Astrocyte (in vitro differentiated cells and primary cell): ENCODE measurements around the gene USO1. TPM values are rescaled to one million over a fixed set of nuclear protein-coding genes. Genes with fewer than 3 reads are reported as not detected.

ENCODE experiments used
- DNase-seq: peaks from one replicate; pipeline ENCODE4 v3.0.0-alpha.2; 2010; ENCODE audit warnings: low read depth
- FAIRE-seq: peaks from 2 replicates; lab custom pipeline; 2011; peaks lifted over from hg19 to GRCh38; lab: Jason Lieb, UNC
- H2AFZ ChIP-seq: 2 replicates; pipeline ENCODE4 v1.6.0; 2012; ENCODE audit warnings: low read depth, low read length, inconsistent platforms
- H3K27ac ChIP-seq: 2 replicates; pipeline ENCODE4 v1.5.1; 2011; ENCODE audit warnings: low read depth, low read length, inconsistent platforms
- H3K27me3 ChIP-seq: 2 replicates; pipeline ENCODE4 v1.6.0; 2011; ENCODE audit warnings: low read length, inconsistent platforms; ENCODE audit not compliant: insufficient read depth
- H3K36me3 ChIP-seq: 2 replicates; pipeline ENCODE4 v1.5.1; 2011; ENCODE audit warnings: low read length, inconsistent platforms; ENCODE audit not compliant: insufficient read depth
- H3K4me1 ChIP-seq: 2 replicates; pipeline ENCODE4 v1.5.1; 2011; ENCODE audit warnings: low read length, inconsistent platforms; ENCODE audit not compliant: insufficient read depth
- H3K4me2 ChIP-seq: 2 replicates; pipeline ENCODE4 v1.6.0; 2012; ENCODE audit warnings: low read length, inconsistent platforms
- H3K4me3 ChIP-seq: 2 replicates; pipeline ENCODE4 v1.5.1; 2011; ENCODE audit warnings: low read depth, mild to moderate bottlenecking, low read length, inconsistent platforms; ENCODE audit not compliant: insufficient read depth
- H3K79me2 ChIP-seq: 2 replicates; pipeline ENCODE4 v1.6.0; 2012; ENCODE audit warnings: mild to moderate bottlenecking, low read length, inconsistent platforms; ENCODE audit not compliant: insufficient read depth
- H3K9ac ChIP-seq: 2 replicates; pipeline ENCODE4 v1.6.0; 2012; ENCODE audit warnings: mild to moderate bottlenecking, low read length, inconsistent platforms
- H3K9me3 ChIP-seq: 2 replicates; pipeline ENCODE4 v1.5.1; 2012; ENCODE audit warnings: low read depth, mild to moderate bottlenecking, low read length, inconsistent platforms; ENCODE audit not compliant: insufficient read depth
- H4K20me1 ChIP-seq: 2 replicates; pipeline ENCODE4 v1.6.0; 2012; ENCODE audit warnings: low read length, inconsistent platforms; ENCODE audit not compliant: insufficient read depth
- H3K27ac Mint-ChIP-seq: one replicate; pipeline ENCODE4 v1.8.0; 2021; ENCODE audit warnings: mild to moderate bottlenecking, mixed read lengths; ENCODE audit not compliant: unreplicated experiment
- H3K27me3 Mint-ChIP-seq: one replicate; pipeline ENCODE4 v1.8.0; 2021; ENCODE audit warnings: low read depth, mixed read lengths; ENCODE audit not compliant: unreplicated experiment
- H3K36me3 Mint-ChIP-seq: one replicate; pipeline ENCODE4 v1.8.0; 2021; ENCODE audit warnings: low read depth, mixed read lengths; ENCODE audit not compliant: unreplicated experiment
- H3K4me1 Mint-ChIP-seq: one replicate; pipeline ENCODE4 v1.8.0; 2021; ENCODE audit warnings: low read depth, mixed read lengths; ENCODE audit not compliant: unreplicated experiment
- H3K4me3 Mint-ChIP-seq: one replicate; pipeline ENCODE4 v1.8.0; 2021; ENCODE audit warnings: mild to moderate bottlenecking, moderate library complexity, mixed read lengths; ENCODE audit not compliant: unreplicated experiment
- H3K9me3 Mint-ChIP-seq: one replicate; pipeline ENCODE4 v1.8.0; 2021; ENCODE audit warnings: mild to moderate bottlenecking, mixed read lengths; ENCODE audit not compliant: unreplicated experiment
- CTCF ChIP-seq: IDR thresholded peaks from 2 replicates; pipeline ENCODE4 v1.5.1; 2011; ENCODE audit warnings: low read depth, mild to moderate bottlenecking, inconsistent platforms, low read length, moderate library complexity; ENCODE audit not compliant: insufficient read depth
- EZH2 ChIP-seq: IDR thresholded peaks from 2 replicates; pipeline ENCODE4 v1.6.1; 2012; ENCODE audit warnings: mild to moderate bottlenecking, low read length, inconsistent platforms; ENCODE audit not compliant: insufficient read depth
- total RNA-seq: library from RNA; stranded (reverse); gene quantifications from 2 replicates; pipeline ENCODE4 v1.2.1, GENCODE V29; 2021

Gene USO1
- total RNA-seq, 1 donor from 2014 or later = 104 TPM

GRCh38 chr4:75831856-75832405 is 107.6 kb downstream of the USO1 start:
- H3K27ac ChIP-seq = no peak overlapping the region
- H3K4me3 Mint-ChIP-seq = no peak overlapping the region
- H3K27me3 Mint-ChIP-seq = no peaks in the 10 kb centered on the region
- H3K4me3 ChIP-seq = no peak overlapping the region
- H2AFZ ChIP-seq = no peak overlapping the region
- no peaks in the 10 kb centered on the region for H3K9me3 Mint-ChIP-seq
- H3K27ac Mint-ChIP-seq = no peak overlapping the region
- no peaks in the 10 kb centered on the region for H3K79me2 ChIP-seq
- H3K4me2 ChIP-seq = no peak overlapping the region
- no peaks in the 10 kb centered on the region for H3K27me3 ChIP-seq
- DNase-seq (no peak), FAIRE-seq (no peak)
- no peaks in the 10 kb centered on the region for H3K9me3 ChIP-seq
- no peaks in the 10 kb centered on the region for H3K4me1 ChIP-seq
- H3K36me3 Mint-ChIP-seq = peaks cover 3% of the 10 kb centered on the region
- TF ChIP-seq EZH2 (no peak), CTCF (no peak)
- H3K4me1 Mint-ChIP-seq = no peaks in the 10 kb centered on the region
- no peaks in the 10 kb centered on the region for H4K20me1 ChIP-seq
- H3K36me3 ChIP-seq = no peaks in the 10 kb centered on the region
- H3K9ac ChIP-seq = no peak overlapping the region

GRCh38 chr4:75834095-75834771 is 109.9 kb downstream of the USO1 start:
- TF ChIP-seq CTCF (no peak), EZH2 (no peak)
- H3K27me3 ChIP-seq = no peaks in the 10 kb centered on the region
- no peak overlapping the region for H2AFZ ChIP-seq
- H3K36me3 ChIP-seq = no peaks in the 10 kb centered on the region
- Mint-ChIP-seq H3K4me1 (no peaks in the 10 kb centered on the region), H3K27ac (no peak overlapping the region), H3K4me3 (no peak overlapping the region), H3K36me3 (peaks cover 3% of the 10 kb centered on the region), H3K27me3 (no peaks in the 10 kb centered on the region), H3K9me3 (no peaks in the 10 kb centered on the region)
- no peaks in the 10 kb centered on the region for H3K79me2 ChIP-seq
- H3K4me2 ChIP-seq = no peak overlapping the region
- peaks cover 1% of the 10 kb centered on the region for H3K4me1 ChIP-seq
- no peak overlapping the region for H3K9ac ChIP-seq
- FAIRE-seq (no peak), DNase-seq (no peak)
- no peaks in the 10 kb centered on the region for H3K9me3 ChIP-seq
- no peak overlapping the region for H3K4me3 ChIP-seq
- no peak overlapping the region for H3K27ac ChIP-seq
- H4K20me1 ChIP-seq = no peaks in the 10 kb centered on the region

- Mint-ChIP-seq H3K27ac (no peak overlapping the region), H3K36me3 (peaks cover 3% of the 10 kb centered on the region), H3K4me3 (no peak overlapping the region), H3K27me3 (no peaks in the 10 kb centered on the region), H3K9me3 (no peaks in the 10 kb centered on the region), H3K4me1 (no peaks in the 10 kb centered on the region)
- no peak overlapping the region for H3K4me2 ChIP-seq
- TF ChIP-seq EZH2 = no peak
- TF ChIP-seq CTCF = no peak
- H2AFZ ChIP-seq = no peak overlapping the region
- H3K79me2 ChIP-seq = no peaks in the 10 kb centered on the region
- no peaks in the 10 kb centered on the region for H3K27me3 ChIP-seq
- peaks cover 2% of the 10 kb centered on the region for H3K4me1 ChIP-seq
- no peak overlapping the region for H3K27ac ChIP-seq
- H3K9ac ChIP-seq = no peak overlapping the region
- no peaks in the 10 kb centered on the region for H3K9me3 ChIP-seq
- DNase-seq (no peak), FAIRE-seq (no peak)
- no peak overlapping the region for H3K4me3 ChIP-seq
- no peaks in the 10 kb centered on the region for H4K20me1 ChIP-seq
- no peaks in the 10 kb centered on the region for H3K36me3 ChIP-seq
These were observed 110.4 kb downstream of the USO1 start for GRCh38 chr4:75834772-75835154.
